LNCAP (cell line): ENCODE results near the gene IMPG2.

Experiments used
- TF ChIP-seq, protein P1 (sequence below): fragments of 450-650 bp; IDR thresholded peaks from 2 replicates; pipeline ENCODE4 v1.5.1; 2017; ENCODE audit warnings: mild to moderate bottlenecking

The IMPG2 gene

GRCh38 chr3:101216710-101217465, 103.5 kb downstream of the IMPG2 start:
- TF ChIP-seq, protein P1, sequence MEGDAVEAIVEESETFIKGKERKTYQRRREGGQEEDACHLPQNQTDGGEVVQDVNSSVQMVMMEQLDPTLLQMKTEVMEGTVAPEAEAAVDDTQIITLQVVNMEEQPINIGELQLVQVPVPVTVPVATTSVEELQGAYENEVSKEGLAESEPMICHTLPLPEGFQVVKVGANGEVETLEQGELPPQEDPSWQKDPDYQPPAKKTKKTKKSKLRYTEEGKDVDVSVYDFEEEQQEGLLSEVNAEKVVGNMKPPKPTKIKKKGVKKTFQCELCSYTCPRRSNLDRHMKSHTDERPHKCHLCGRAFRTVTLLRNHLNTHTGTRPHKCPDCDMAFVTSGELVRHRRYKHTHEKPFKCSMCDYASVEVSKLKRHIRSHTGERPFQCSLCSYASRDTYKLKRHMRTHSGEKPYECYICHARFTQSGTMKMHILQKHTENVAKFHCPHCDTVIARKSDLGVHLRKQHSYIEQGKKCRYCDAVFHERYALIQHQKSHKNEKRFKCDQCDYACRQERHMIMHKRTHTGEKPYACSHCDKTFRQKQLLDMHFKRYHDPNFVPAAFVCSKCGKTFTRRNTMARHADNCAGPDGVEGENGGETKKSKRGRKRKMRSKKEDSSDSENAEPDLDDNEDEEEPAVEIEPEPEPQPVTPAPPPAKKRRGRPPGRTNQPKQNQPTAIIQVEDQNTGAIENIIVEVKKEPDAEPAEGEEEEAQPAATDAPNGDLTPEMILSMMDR, result no peak

GRCh38 chr3:101212730-101213129, 107.6 kb downstream of the IMPG2 start:
- TF ChIP-seq, protein P1, result no peak

DNA sequence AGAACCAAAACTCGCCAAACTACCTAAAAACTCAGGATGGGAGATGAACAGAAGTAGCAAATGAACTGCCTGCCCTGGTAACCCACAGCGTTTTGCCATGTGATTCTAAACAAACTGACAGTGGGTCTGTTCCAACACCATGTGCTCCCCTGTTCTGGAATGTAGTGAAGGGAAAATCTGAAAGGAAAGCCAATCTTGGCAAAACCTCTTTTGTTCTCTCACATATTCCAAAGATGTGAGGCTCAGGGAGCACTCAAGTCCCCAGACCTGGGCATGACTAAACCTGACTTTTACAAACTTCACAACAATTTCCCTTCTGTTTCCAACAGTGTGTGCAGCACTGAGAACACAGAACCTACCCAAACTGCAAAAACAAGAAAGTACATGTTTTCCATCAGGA, 116.1 kb downstream of the IMPG2 start:
- TF ChIP-seq, protein P1, result no peak

DNA sequence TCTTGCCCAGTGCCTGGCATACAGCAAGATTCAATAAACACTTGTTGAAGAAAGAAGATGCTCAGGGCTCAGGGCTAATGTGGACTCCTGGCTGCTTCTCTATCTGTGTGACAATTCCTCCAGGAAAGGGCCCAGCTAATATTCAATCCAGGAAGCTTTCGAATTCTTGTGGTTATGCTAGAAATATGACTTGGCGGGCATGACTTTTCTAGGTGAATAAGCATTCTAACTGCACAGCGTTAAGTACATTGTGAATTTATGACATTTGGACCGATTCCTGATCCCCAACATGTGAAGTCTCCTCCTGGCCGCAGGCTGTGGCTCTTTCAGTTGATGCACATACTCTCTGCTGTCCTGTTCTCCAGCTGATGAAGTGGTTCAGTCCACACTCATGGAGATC, 117.0 kb downstream of the IMPG2 start:
- TF ChIP-seq, protein P1, result no peak

GRCh38 chr3:101202640-101203039, 117.7 kb downstream of the IMPG2 start:
- TF ChIP-seq, protein P1, result no peak

DNA sequence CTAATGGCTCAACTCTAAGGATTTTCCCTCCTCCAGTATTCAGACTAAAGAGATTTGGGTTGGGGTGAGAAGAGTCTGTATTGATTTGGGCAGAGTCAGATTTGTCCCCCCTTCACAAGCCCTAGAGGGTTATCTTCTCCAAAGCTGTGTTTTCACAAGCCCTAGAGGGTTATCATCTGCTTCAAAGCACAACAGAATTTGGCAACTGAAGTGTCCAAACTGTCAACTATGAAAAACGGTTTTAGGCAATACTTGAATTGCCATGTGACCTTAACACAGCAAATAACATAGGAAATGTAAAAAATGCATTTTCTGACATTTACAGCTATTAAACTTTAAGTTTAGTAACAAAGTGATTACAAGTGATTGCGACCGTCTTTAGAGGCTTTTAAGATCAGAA, 119.9 kb downstream of the IMPG2 start:
- TF ChIP-seq, protein P1, result no peak

DNA sequence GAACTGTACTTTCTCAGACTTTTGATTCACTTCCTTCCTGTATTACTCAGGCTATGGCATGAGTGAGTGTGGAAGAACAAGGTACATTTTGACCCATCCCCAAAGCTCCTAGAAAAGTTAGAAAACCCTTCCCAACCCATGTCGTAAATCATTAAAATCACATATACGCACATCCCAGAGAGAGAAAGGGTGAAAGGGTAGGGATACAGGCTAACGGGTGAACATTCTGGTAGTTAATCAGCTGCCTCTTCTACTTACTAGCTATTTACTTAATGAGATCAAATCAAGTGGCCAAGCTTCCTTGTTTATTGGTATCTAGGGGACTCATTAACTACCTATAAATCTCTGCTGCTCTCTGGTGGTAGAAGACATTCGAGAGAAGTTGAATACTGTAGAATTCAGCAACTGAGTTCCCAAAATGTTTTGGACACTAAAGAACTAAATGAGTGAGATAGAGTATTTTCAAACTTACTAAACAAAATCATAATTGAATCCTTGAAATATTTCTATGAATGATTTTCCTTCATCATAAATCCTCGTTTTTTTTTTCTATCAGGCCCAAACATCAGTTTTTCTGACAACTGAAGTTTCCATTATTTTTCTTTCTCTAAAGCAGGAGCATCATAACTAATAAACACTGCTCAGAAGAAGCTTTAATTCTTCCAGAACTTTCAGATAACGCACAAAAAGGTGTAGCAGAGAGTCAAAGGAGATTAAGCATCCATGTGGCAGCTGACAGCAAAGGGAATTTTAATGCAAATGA, 124.2 kb downstream of the IMPG2 start:
- TF ChIP-seq, protein P1, result peak; percentile 79
